ENCODE measurements around the gene SH3RF2.

Gene SH3RF2

GRCh38 chr5:145947581-145947980 lies 11.2 kb downstream of the SH3RF2 start:
- no peaks in the 10 kb centered on the region for H3K36me3 ChIP-seq (ENCODE audit: insufficient read depth, low read length)
- no peak overlapping the region for H2AFZ ChIP-seq (ENCODE audit: low read length)
- no peaks in the 10 kb centered on the region for H3K27me3 ChIP-seq (ENCODE audit: insufficient read depth, low read length)
- no peak for TF ChIP-seq EZH2 (IDR thresholded peaks at IDR 0.05; ENCODE audit: borderline replicate concordance, low read length)
- no peak for TF ChIP-seq CTCF (IDR thresholded peaks at IDR 0.05; ENCODE audit: low read length)
- H3K9me2 ChIP-seq (ENCODE audit: low read depth, low read length) = no peaks in the 10 kb centered on the region
- no peak overlapping the region for H3K27ac ChIP-seq (ENCODE audit: low read depth, low read length, poor library complexity, severe bottlenecking)
- no peak overlapping the region for H3K4me3 ChIP-seq (ENCODE audit: low read depth, low read length, poor library complexity, severe bottlenecking)
- no peaks in the 10 kb centered on the region for H3K9me3 ChIP-seq (ENCODE audit: low read length)
- no peak overlapping the region for H3K9ac ChIP-seq (ENCODE audit: low read length)
- H3K4me2 ChIP-seq (ENCODE audit: low read length) = no peak overlapping the region
- no peaks in the 10 kb centered on the region for H3F3A ChIP-seq (ENCODE audit: insufficient read depth, low read length)
- H3K4me1 ChIP-seq (ENCODE audit: insufficient read depth, low read length, severe bottlenecking) = no peaks in the 10 kb centered on the region
- no peaks in the 10 kb centered on the region for H4K20me1 ChIP-seq (ENCODE audit: insufficient read depth, low read length)
- no peaks in the 10 kb centered on the region for H3K79me2 ChIP-seq (ENCODE audit: insufficient read depth, low read length)

DNA sequence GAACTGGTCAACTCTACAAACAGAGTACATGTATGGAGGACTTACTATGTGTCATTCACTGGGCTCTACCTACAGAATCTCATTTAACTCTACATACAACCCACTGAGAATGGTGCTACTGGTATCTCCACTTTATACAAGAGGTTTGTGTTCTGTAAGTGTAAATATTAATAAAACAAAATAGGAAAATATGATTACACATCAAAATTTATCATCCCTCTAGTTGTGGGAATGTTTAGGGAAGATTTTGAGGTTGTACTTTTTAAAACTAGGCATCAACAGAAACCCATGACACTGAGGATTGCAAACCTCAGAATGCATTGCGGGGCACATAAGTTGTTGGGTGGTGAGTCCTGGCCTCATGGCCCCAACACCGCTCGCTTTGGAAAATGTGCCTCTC lies 11.7 kb downstream of the SH3RF2 start:
- Histone ChIP-seq H3K9me3 (ENCODE audit: low read length) (no peaks in the 10 kb centered on the region), H3K4me2 (ENCODE audit: low read length) (no peak overlapping the region), H3K4me1 (ENCODE audit: insufficient read depth, low read length, severe bottlenecking) (no peaks in the 10 kb centered on the region)

DNA sequence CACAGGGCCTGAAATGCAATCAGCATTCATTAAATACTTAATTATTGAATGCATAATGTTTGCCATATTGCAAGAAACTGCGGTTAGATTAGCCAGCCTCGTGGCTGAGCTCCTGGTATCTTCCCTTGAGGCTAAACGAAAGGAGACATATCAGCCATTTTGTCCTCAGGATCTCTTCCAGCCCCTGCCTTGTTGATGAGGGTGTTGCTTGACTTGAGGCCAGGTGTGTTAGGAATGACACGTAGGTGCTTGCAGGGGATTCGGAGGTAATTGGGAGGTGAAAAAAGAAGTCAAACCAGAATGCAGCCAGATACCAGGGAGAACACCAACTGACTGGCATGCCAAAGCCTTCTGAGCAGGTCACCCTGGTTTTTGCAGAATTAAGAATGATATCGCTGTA lies 12.5 kb downstream of the SH3RF2 start:
- H3K4me2 ChIP-seq (ENCODE audit: low read length) = no peak overlapping the region
- TF ChIP-seq EZH2 (IDR thresholded peaks at IDR 0.05; ENCODE audit: borderline replicate concordance, low read length) (no peak), CTCF (IDR thresholded peaks at IDR 0.05; ENCODE audit: low read length) (no peak)
- H4K20me1 ChIP-seq (ENCODE audit: insufficient read depth, low read length) = no peaks in the 10 kb centered on the region
- H3K36me3 ChIP-seq (ENCODE audit: insufficient read depth, low read length) = no peaks in the 10 kb centered on the region
- H3K9me3 ChIP-seq (ENCODE audit: low read length) = no peaks in the 10 kb centered on the region
- H2AFZ ChIP-seq (ENCODE audit: low read length) = no peak overlapping the region
- H3K27me3 ChIP-seq (ENCODE audit: insufficient read depth, low read length) = no peaks in the 10 kb centered on the region
- no peak overlapping the region for H3K4me3 ChIP-seq (ENCODE audit: low read depth, low read length, poor library complexity, severe bottlenecking)
- H3K27ac ChIP-seq (ENCODE audit: low read depth, low read length, poor library complexity, severe bottlenecking) = no peak overlapping the region
- H3K79me2 ChIP-seq (ENCODE audit: insufficient read depth, low read length) = no peaks in the 10 kb centered on the region
- H3K4me1 ChIP-seq (ENCODE audit: insufficient read depth, low read length, severe bottlenecking) = no peaks in the 10 kb centered on the region
- no peaks in the 10 kb centered on the region for H3F3A ChIP-seq (ENCODE audit: insufficient read depth, low read length)
- H3K9me2 ChIP-seq (ENCODE audit: low read depth, low read length) = no peaks in the 10 kb centered on the region
- H3K9ac ChIP-seq (ENCODE audit: low read length) = no peak overlapping the region

More for the DNA sequence above, 11.7 kb downstream of the SH3RF2 start:
- TF ChIP-seq EZH2 (IDR thresholded peaks at IDR 0.05; ENCODE audit: borderline replicate concordance, low read length) (no peak), CTCF (IDR thresholded peaks at IDR 0.05; ENCODE audit: low read length) (no peak)
- no peak overlapping the region for H2AFZ ChIP-seq (ENCODE audit: low read length)
- no peaks in the 10 kb centered on the region for H3F3A ChIP-seq (ENCODE audit: insufficient read depth, low read length)
- H3K9me2 ChIP-seq (ENCODE audit: low read depth, low read length) = no peaks in the 10 kb centered on the region
- no peak overlapping the region for H3K9ac ChIP-seq (ENCODE audit: low read length)
- H3K79me2 ChIP-seq (ENCODE audit: insufficient read depth, low read length) = no peaks in the 10 kb centered on the region
- no peaks in the 10 kb centered on the region for H3K27me3 ChIP-seq (ENCODE audit: insufficient read depth, low read length)
- no peaks in the 10 kb centered on the region for H4K20me1 ChIP-seq (ENCODE audit: insufficient read depth, low read length)
- no peak overlapping the region for H3K4me3 ChIP-seq (ENCODE audit: low read depth, low read length, poor library complexity, severe bottlenecking)
- no peak overlapping the region for H3K27ac ChIP-seq (ENCODE audit: low read depth, low read length, poor library complexity, severe bottlenecking)
- no peaks in the 10 kb centered on the region for H3K36me3 ChIP-seq (ENCODE audit: insufficient read depth, low read length)

All from OCI-LY1 (cell line).